ENCODE results near the gene KRT222. TPM values are rescaled to one million over a fixed set of nuclear protein-coding genes. Genes with fewer than 3 reads are reported as not detected.

The KRT222 gene
- total RNA-seq, 1 experiment from 2014 or later = not detected

- BruUV-seq (replicated peaks) = no TSS peak
- CTCF ChIA-PET = no interaction called here
These were observed 7.7 kb upstream of the KRT222 start for GRCh38 chr17:40672654-40673053.

GRCh38 chr17:40671282-40671681, 6.3 kb upstream of the KRT222 start:
- Mint-ChIP-seq H3K4me3 (ENCODE audit: unreplicated experiment) (no peak overlapping the region), H3K4me1 (ENCODE audit: low read depth, unreplicated experiment) (peaks cover 5% of the 10 kb centered on the region), H3K27me3 (ENCODE audit: insufficient read depth, unreplicated experiment) (no peaks in the 10 kb centered on the region), H3K27ac (ENCODE audit: unreplicated experiment) (no peak overlapping the region), H3K9me3 (ENCODE audit: unreplicated experiment) (no peaks in the 10 kb centered on the region), H3K36me3 (ENCODE audit: insufficient read depth, unreplicated experiment) (no peaks in the 10 kb centered on the region)
- H3K36me3 ChIP-seq (ENCODE audit: control insufficient read depth, insufficient read depth, low read length) = no peaks in the 10 kb centered on the region
- TF ChIP-seq CTCF (IDR thresholded peaks at IDR 0.05; ENCODE audit: insufficient read depth in 1 of 2, low read depth in 1 of 2, low read length in 1 of 2, severe bottlenecking in 1 of 2, unreplicated experiment in 1 of 2) = no peak
- H3K4me1 ChIP-seq = peaks cover 8% of the 10 kb centered on the region; the same call in 1 of the 2 replicates
- intact Hi-C loops (cut with micrococcal nuclease; ENCODE audit: unreplicated experiment) = no loop called here
- POLR2A ChIA-PET = no interaction called here
- no peak overlapping the region for H3K4me3 ChIP-seq (ENCODE audit: low read depth, low read length)
- no peaks in the 10 kb centered on the region for H3K27me3 ChIP-seq (replicated peaks; ENCODE audit: control insufficient read depth, insufficient read depth, low read length)
- DNase-seq = no peak
- H3K9me3 ChIP-seq = no peaks in the 10 kb centered on the region
- CTCF ChIA-PET = no interaction called here
- BruUV-seq (replicated peaks) = no TSS peak

More at GRCh38 chr17:40672654-40673053, 7.7 kb upstream of the KRT222 start:
- POLR2A ChIA-PET = no interaction called here
- Histone ChIP-seq H3K9me3 (no peaks in the 10 kb centered on the region), H3K4me3 (ENCODE audit: low read depth, low read length) (no peak overlapping the region), H3K4me1 (no peaks in the 10 kb centered on the region), H3K27me3 (replicated peaks; ENCODE audit: control insufficient read depth, insufficient read depth, low read length) (no peaks in the 10 kb centered on the region), H3K36me3 (ENCODE audit: control insufficient read depth, insufficient read depth, low read length) (no peaks in the 10 kb centered on the region)
- intact Hi-C loops (cut with micrococcal nuclease; ENCODE audit: unreplicated experiment) = no loop called here
- TF ChIP-seq CTCF (IDR thresholded peaks at IDR 0.05; ENCODE audit: insufficient read depth in 1 of 2, low read depth in 1 of 2, low read length in 1 of 2, severe bottlenecking in 1 of 2, unreplicated experiment in 1 of 2) = no peak
- Mint-ChIP-seq H3K4me1 (ENCODE audit: low read depth, unreplicated experiment) (no peaks in the 10 kb centered on the region), H3K4me3 (ENCODE audit: unreplicated experiment) (no peak overlapping the region), H3K36me3 (ENCODE audit: insufficient read depth, unreplicated experiment) (no peaks in the 10 kb centered on the region), H3K27ac (ENCODE audit: unreplicated experiment) (no peak overlapping the region), H3K9me3 (ENCODE audit: unreplicated experiment) (no peaks in the 10 kb centered on the region), H3K27me3 (ENCODE audit: insufficient read depth, unreplicated experiment) (peaks cover 3% of the 10 kb centered on the region)
- no peak for DNase-seq

GRCh38 chr17:40666331-40666730, 1.4 kb upstream of the KRT222 start:
- TF ChIP-seq CTCF (IDR thresholded peaks at IDR 0.05; ENCODE audit: insufficient read depth in 1 of 2, low read depth in 1 of 2, low read length in 1 of 2, severe bottlenecking in 1 of 2, unreplicated experiment in 1 of 2) = no peak
- no peaks in the 10 kb centered on the region for H3K36me3 ChIP-seq (ENCODE audit: control insufficient read depth, insufficient read depth, low read length)
- no peaks in the 10 kb centered on the region for H3K36me3 Mint-ChIP-seq (ENCODE audit: insufficient read depth, unreplicated experiment)
- H3K4me3 Mint-ChIP-seq (ENCODE audit: unreplicated experiment) = no peak overlapping the region
- intact Hi-C loops (cut with micrococcal nuclease; ENCODE audit: unreplicated experiment) = no loop called here
- H3K9me3 Mint-ChIP-seq (ENCODE audit: unreplicated experiment) = no peaks in the 10 kb centered on the region
- H3K4me3 ChIP-seq (ENCODE audit: low read depth, low read length) = no peak overlapping the region
- no peak overlapping the region for H3K27ac Mint-ChIP-seq (ENCODE audit: unreplicated experiment)
- no peaks in the 10 kb centered on the region for H3K27me3 ChIP-seq (replicated peaks; ENCODE audit: control insufficient read depth, insufficient read depth, low read length)
- no peaks in the 10 kb centered on the region for H3K27me3 Mint-ChIP-seq (ENCODE audit: insufficient read depth, unreplicated experiment)
- no TSS peak for BruUV-seq (replicated peaks)
- ChIA-PET POLR2A (interaction anchor here (0.9 kb wide), 1 partner anchor 1022 kb away, joined by 3 read pairs; no protein-coding TSS in a partner anchor), CTCF (interaction anchor here (0.6 kb wide), 1 partner anchor 126 kb away, joined by 3 read pairs; no protein-coding TSS in a partner anchor)
- H3K4me1 Mint-ChIP-seq (ENCODE audit: low read depth, unreplicated experiment) = peaks cover 8% of the 10 kb centered on the region
- H3K9me3 ChIP-seq = no peaks in the 10 kb centered on the region
- peaks cover 14% of the 10 kb centered on the region; the same call in 1 of the 2 replicates for H3K4me1 ChIP-seq
- DNase-seq = peak in 1 of 2 experiments; percentile 10
